ENCODE data around the gene GREM1. TPM values are rescaled to one million over a fixed set of nuclear protein-coding genes. Genes with fewer than 3 reads are reported as not detected.

Gene GREM1
- total and polyA plus RNA-seq, 12 donors: 0.08 to 1.0 (median 0.69) TPM; not detected in 1

DNA sequence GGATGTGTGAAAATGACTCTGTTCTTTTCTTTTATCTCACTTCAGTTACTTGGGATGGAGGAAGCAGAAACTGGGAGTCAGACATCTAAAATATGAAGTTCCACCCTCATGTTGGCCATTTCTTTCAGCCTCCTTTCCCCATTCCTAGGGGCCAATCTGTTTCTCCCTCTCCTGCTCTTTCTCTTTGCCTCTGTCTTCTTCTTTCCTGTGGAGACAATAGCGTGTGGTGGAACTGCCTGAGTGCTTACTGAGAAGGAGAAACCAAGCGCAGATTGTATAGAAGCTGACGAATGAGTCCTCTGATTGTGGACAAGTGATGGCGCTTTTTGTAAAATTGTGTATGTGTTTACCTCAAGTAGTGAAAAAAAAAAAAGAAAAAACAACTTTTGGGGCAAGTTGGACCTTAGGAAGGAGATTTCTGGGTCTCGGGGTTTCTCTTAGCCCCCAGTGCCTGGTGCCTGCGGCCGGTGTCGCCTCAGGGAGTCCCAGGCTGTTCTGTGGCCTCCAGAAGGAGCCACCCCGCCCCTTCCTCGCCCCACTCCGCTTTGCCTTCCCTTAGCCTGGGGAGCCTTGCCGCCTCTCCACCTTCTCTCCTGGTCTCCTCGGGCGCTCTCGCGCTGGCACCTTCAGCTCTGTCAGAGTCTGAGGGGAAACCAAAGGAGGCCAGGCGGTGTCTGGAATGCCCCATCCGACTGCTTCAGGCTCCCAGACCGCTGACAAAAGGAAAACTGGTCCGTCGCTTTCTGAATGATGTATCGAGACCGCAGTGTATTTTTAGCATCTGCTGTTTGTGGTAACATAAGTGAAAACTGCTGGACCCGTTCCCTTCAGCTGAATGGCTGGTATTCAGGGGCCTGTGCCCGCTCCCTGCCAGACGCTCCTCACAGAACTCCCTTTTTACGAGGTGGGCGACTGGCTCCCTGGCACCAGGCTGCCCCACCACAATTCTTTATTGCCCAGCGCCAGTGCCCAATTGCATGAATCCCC lies 46.2 kb upstream of the GREM1 start:
- peaks cover 0 to 4% of the 10 kb centered on the region in 2 donors for H3K4me1 ChIP-seq (replicated peaks in 1 of 2)
- no peaks in the 10 kb centered on the region for H3K9me3 ChIP-seq (replicated peaks in 1 of 3)
- no peak overlapping the region for H3K27ac ChIP-seq
- intact Hi-C loops (cut with DNase I): no loop called here
- H3K27me3 ChIP-seq: no peaks in the 10 kb centered on the region
- 88 to 95% (median 93%) methylated on average over 20 to 29 of the region's 29 CpGs for WGBS, 4 donors
- no peak for DNase-seq
- no peak for TF ChIP-seq CTCF (IDR thresholded peaks at IDR 0.05)
- TF ChIP-seq POLR2A (IDR thresholded peaks at IDR 0.05): no peak
- no peaks in the 10 kb centered on the region for H3K36me3 ChIP-seq (replicated peaks in 1 of 2)
- H3K4me3 ChIP-seq: no peak overlapping the region

DNA sequence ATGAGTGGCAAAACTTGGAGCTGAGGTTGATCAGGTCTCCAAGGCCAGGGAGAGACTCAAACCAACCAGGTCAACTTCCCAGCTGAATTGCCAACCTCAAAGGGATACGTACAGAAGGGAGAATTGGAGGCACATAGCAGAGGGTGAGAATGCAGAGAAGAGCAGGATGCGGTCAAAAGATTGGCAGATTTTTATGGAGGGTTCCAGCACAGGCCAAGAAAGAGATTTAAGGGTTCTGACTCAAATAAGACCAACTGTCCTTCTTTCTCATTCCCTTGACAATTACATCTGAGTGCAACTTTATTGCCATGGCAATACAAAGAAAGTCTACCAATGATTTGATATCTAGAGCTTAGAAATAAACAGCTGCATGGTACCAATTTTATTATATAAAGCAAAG lies 43.1 kb upstream of the GREM1 start:
- intact Hi-C loops (cut with DNase I): no loop called here

DNA sequence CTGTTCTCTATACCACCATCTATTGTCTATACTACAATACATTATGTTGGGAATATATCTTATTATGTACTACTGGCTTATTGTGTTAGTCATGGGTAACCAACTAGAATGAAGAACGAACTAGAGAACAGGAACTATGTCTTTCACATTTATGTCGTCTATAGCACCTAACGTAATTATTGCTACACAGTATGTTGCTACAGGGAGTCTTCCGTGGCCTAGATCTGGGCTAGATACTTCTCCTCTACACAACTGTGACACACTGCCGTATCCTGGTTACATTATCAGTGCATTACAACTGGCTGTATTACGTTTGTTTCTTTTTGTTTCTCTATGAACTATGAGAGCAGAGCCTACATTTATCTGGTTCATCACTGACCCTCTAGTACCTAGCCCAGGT lies 42.3 kb upstream of the GREM1 start:
- no peak for TF ChIP-seq POLR2A (IDR thresholded peaks at IDR 0.05)
- no peak for TF ChIP-seq CTCF (IDR thresholded peaks at IDR 0.05)
- peaks cover 0 to 1% of the 10 kb centered on the region in 2 donors for H3K4me1 ChIP-seq (replicated peaks in 1 of 2)
- H3K27ac ChIP-seq: no peak overlapping the region
- H3K9me3 ChIP-seq (replicated peaks in 1 of 3): no peaks in the 10 kb centered on the region
- H3K27me3 ChIP-seq: no peaks in the 10 kb centered on the region
- no peak overlapping the region for H3K4me3 ChIP-seq
- intact Hi-C loops (cut with DNase I): no loop called here
- no peak for DNase-seq
- 45 to 68% (median 55%) methylated on average over 6 of the region's 6 CpGs for WGBS, 4 donors
- H3K36me3 ChIP-seq (replicated peaks in 1 of 2): no peaks in the 10 kb centered on the region

More for the DNA sequence above, 43.1 kb upstream of the GREM1 start:
- H3K4me3 ChIP-seq: no peak overlapping the region
- 88 to 94% (median 91%) methylated on average over 2 of the region's 2 CpGs for WGBS, 4 donors
- TF ChIP-seq CTCF (IDR thresholded peaks at IDR 0.05): no peak
- TF ChIP-seq POLR2A (IDR thresholded peaks at IDR 0.05): no peak
- no peak for DNase-seq
- no peak overlapping the region for H3K27ac ChIP-seq
- peaks cover 0 to 4% of the 10 kb centered on the region in 2 donors for H3K4me1 ChIP-seq (replicated peaks in 1 of 2)
- no peaks in the 10 kb centered on the region for H3K9me3 ChIP-seq (replicated peaks in 1 of 3)
- no peaks in the 10 kb centered on the region for H3K36me3 ChIP-seq (replicated peaks in 1 of 2)
- no peaks in the 10 kb centered on the region for H3K27me3 ChIP-seq

DNA sequence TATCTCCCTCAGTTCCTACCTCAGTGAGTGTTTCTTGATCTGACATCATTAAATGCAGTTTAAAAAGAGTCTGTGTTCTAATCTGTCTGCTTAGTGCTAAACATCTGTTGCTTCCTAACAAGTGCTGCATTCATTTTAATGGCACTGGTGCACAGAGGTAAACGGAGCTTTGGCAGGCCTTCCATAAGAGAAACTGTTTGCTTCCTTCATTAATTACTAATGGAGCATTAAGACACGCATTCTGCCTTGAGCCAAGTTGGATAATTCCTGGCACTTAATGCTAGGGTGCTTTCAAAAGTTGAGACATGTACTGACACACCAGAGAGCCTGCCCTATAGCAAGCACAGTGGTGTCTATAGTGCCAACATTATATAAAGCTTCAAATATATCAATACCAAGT lies 41.6 kb upstream of the GREM1 start:
- no peaks in the 10 kb centered on the region for H3K9me3 ChIP-seq (replicated peaks in 1 of 3)
- intact Hi-C loops (cut with DNase I): no loop called here
- H3K36me3 ChIP-seq (replicated peaks in 1 of 2): no peaks in the 10 kb centered on the region
- H3K27ac ChIP-seq: no peak overlapping the region
- TF ChIP-seq CTCF (IDR thresholded peaks at IDR 0.05): no peak
- no peak for TF ChIP-seq POLR2A (IDR thresholded peaks at IDR 0.05)
- WGBS, 4 donors: 70 to 83% (median 79%) methylated on average over 2 of the region's 2 CpGs
- no peaks in the 10 kb centered on the region for H3K4me1 ChIP-seq (replicated peaks in 1 of 2)
- DNase-seq: no peak
- no peaks in the 10 kb centered on the region for H3K27me3 ChIP-seq
- no peak overlapping the region for H3K4me3 ChIP-seq

All from adrenal gland (tissue), 12 donors.